Cardiac fibroblast (primary cell): ENCODE results near the gene C1orf159.

Experiments
- DNase-seq, 2 donors: peaks; one replicate each; pipeline versions ENCODE4 v3.0.0 to v3.0.0-alpha.2; 2010; ENCODE audit warnings: low read depth in 2 of 2
- H3K4me3 ChIP-seq, 2 donors: replicated peaks in 1 of 2; 1 replicate in 1 of 2; 2 replicates in 1 of 2; pipeline ENCODE4 v1.5.1; 2011; ENCODE audit warnings: low read depth in 2 of 2, low read length in 2 of 2, mild to moderate bottlenecking in 2 of 2, moderate library complexity in 1 of 2
- TF ChIP-seq, protein P1 (sequence below): IDR thresholded peaks from one replicate; pipeline ENCODE4 v1.5.1; 2011; ENCODE audit warnings: low read depth, mild to moderate bottlenecking, low read length, inconsistent platforms

Gene C1orf159

DNA sequence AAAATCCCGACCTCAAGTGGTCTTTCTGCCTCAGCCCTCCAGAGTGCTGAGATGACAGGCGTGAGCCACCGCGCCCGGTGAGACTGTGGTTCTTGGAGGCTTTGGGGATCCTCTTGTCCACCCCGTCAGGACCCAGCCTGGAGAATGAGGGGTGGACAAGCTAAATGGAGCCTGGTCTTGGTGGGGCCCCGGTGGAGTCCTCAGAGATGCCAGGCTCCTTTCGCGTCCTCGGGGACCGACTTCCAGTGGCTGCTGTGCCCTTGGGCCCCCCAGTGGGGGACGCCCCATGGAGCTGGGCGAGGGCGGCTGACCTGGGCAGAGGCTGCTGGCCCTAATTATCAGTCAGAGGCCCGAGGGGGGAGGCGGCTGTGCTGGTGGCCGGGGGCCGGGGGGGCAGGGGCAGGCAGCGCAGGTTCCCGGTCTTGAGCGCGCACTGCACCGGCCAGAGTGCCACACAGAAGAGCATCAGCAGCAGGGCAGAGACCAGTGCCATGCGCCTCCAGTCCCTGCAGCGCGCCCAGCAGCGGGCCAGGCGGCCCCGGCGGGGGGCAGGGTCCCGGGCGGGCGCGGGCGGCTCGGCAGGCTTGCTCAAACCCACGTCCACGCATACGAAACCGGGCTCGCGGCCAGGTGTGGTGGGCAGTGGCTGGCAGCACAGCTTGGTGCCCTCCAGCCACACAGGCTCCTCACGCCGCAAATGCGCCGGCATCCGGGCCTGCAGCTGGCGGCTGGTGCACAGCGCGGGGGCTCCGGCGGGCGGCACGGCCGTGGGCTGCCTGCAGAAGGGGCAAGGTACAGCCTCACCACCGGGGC lies 44.2 kb downstream of the C1orf159 start:
- H3K4me3 ChIP-seq: no peak overlapping the region
- DNase-seq: no peak
- TF ChIP-seq, protein P1, sequence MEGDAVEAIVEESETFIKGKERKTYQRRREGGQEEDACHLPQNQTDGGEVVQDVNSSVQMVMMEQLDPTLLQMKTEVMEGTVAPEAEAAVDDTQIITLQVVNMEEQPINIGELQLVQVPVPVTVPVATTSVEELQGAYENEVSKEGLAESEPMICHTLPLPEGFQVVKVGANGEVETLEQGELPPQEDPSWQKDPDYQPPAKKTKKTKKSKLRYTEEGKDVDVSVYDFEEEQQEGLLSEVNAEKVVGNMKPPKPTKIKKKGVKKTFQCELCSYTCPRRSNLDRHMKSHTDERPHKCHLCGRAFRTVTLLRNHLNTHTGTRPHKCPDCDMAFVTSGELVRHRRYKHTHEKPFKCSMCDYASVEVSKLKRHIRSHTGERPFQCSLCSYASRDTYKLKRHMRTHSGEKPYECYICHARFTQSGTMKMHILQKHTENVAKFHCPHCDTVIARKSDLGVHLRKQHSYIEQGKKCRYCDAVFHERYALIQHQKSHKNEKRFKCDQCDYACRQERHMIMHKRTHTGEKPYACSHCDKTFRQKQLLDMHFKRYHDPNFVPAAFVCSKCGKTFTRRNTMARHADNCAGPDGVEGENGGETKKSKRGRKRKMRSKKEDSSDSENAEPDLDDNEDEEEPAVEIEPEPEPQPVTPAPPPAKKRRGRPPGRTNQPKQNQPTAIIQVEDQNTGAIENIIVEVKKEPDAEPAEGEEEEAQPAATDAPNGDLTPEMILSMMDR: no peak

DNA sequence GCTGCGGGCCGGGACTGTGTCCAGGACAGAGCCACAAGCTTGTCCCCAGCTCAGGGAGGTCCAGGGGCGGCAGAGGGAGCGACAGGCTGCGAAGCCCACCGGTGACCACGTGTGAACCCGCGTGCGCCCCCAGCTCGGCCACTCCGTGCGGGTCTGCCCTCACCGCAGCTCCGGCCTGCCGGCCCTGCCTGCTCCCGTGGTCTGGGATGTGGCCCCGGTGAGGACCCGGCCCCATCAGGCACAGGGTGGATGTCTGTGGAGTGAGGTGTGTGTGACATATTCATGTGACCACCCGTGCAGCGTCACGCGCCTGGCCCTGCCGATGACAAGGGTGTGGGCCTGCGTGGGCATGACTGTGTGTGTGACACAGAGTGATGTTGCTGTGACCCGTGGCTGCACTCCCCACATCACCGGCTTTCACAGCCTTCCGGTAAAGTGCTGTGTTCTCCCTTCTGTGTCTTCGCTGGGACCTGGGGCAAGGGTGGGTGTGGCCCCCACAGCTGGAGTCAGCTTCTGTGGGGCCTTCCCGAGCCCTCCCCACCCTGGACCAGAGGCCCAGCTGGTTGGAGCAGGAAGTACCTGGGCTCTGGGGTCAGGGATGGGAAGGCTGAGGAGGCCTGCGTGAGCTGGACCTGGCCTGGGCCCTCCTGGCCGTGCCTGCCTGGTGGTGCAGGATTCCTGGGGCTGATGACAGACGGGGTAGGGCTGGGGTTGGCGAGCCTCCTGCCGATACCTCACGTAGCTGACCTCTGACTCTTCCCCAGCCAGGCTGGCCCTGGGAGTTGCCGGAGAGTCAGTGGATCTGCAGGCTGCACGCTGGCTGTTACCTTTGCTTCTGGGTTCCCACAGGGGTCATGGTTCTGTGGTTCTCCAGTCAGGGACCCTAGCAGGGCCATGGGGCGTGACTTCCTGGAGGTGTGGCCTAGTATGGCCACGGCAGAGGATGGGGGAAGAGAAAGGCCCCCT lies 45.9 kb downstream of the C1orf159 start:
- H3K4me3 ChIP-seq: no peak overlapping the region
- TF ChIP-seq, protein P1: no peak

DNA sequence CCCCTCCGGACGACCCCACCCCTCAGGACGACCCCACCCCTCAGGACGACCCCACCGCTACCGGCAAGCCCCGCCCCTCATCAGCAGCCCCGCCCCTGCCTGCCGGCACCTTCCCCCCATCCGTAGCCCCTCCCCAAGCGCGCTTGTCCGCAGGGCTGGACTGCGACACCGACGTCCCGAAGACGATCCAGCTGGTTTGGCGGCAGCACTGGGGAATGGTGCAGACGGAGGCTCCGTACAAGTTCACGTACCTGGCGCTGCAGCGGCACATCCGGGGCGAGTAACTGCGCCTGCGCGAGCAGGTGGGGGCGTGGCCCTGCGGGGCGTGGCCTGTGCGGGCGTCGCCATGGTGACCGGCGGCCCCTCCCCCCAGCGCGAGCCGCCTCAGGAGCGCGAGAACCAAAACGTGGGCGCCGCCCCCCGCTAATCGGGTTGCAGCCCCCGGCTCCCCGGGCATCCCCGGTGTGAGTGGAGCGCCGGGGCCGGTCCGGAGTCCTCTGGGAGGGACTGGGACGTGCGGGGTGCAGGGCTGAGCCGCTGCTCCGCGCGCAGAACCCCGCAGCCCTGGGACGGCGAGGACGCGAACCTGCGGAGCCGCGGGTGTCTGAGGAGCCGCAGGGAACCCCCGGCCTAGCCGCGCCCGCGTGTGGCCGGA lies 46.7 kb downstream of the C1orf159 start:
- TF ChIP-seq, protein P1: no peak
- peak overlapping the region; percentile 55 to 62 for H3K4me3 ChIP-seq

More for the DNA sequence above, 45.9 kb downstream of the C1orf159 start:
- DNase-seq: no peak

DNA sequence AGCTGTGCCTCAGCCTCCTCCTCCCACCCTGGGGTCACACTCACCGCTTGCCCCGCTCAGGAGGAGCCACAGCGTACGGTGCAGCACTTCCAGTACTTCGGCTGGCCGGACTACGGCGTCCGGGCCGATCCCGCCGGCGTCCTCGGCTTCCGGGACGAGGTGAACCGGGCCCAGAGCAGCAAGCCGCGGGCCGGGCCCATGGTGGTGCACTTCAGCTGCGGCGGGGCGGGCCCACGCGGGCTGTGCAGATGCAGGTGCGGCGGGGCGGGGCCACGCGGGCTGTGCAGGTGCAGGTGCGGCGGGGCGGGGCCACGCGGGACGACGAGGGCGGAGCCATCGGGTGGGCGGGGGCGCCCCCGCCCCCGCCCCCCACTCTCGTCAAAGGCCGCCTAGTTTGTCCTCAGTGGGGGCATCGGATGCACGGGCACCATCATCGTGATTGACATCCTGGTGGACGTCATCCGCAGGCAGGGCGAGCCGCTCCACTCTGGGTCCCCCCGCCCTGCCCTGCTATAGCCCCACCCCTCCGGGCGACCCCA lies 47.3 kb downstream of the C1orf159 start:
- H3K4me3 ChIP-seq: peak overlapping the region; percentile 55 to 62
- TF ChIP-seq, protein P1: no peak
- DNase-seq: no peak

More for the DNA sequence above, 46.7 kb downstream of the C1orf159 start:
- peak; percentile 48 to 58 for DNase-seq

DNA sequence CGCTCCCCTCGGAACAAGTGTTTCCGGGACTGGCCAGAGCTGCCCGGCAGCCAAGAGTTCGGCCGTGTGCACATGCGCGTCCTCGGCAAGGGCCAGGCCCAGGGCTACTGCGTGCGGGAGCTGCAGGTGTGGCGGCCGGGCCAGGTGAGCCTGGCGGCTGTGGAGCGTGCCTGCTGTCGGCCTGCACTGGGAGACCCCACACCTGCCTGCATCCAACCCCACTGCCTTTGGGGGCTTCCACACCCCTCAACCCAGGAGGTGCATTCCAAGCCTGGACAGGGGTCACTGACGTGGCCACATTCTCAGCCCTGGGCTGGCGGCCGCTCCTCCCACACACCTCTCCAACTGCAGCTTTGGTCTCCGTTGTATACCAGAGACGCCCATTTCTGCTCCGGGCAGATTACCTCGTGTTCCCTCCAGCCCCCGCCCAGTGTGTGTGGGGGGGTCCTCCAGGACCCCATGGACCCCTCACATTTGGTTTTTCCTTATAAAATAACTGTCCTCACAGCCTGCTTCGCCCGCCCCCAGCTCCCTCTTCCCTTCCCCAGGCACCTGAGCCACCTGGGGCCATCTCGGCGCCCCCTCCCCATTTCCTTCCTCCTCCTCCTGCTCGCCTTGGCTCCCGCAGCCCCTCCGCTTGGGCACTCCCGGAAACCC lies 47.9 kb downstream of the C1orf159 start:
- TF ChIP-seq, protein P1: no peak
- no peak for DNase-seq
- H3K4me3 ChIP-seq: no peak overlapping the region

DNA sequence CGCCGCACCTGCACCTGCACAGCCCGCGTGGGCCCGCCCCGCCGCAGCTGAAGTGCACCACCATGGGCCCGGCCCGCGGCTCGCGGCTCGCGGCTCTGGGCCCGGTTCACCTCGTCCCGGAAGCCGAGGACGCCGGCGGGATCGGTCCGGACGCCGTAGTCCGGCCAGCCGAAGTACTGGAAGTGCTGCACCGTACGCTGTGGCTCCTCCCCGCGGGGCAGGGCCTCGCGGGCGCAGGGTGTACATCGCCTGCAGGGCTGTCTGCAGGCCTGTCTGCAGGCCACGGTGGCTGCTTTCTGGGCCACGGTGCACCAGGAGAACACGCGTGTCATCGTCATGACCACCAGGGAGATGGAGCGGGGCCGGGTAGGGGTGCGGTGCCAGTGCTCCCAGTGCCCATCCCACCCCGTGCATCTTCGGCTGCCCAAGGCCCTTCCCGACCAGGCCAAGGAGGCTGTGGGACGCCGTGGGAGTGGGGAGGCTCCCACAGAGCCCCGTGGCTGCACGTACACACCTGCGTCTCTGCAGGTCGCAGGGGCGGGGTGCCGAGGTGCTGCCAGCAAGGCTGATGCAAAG lies 48.5 kb downstream of the C1orf159 start:
- no peak overlapping the region for H3K4me3 ChIP-seq
- no peak for DNase-seq
- TF ChIP-seq, protein P1: no peak
